Measurements from ENCODE around the gene MTFR1L. TPM values are rescaled to one million over a fixed set of nuclear protein-coding genes. Genes with fewer than 3 reads are reported as not detected.
A peak's percentile ranks its signal among the peaks of the same experiment; 100 is the strongest.

Gene MTFR1L
- polyA plus RNA-seq, 3 donors: 67.3 to 73.5 (median 69.9) TPM

DNA sequence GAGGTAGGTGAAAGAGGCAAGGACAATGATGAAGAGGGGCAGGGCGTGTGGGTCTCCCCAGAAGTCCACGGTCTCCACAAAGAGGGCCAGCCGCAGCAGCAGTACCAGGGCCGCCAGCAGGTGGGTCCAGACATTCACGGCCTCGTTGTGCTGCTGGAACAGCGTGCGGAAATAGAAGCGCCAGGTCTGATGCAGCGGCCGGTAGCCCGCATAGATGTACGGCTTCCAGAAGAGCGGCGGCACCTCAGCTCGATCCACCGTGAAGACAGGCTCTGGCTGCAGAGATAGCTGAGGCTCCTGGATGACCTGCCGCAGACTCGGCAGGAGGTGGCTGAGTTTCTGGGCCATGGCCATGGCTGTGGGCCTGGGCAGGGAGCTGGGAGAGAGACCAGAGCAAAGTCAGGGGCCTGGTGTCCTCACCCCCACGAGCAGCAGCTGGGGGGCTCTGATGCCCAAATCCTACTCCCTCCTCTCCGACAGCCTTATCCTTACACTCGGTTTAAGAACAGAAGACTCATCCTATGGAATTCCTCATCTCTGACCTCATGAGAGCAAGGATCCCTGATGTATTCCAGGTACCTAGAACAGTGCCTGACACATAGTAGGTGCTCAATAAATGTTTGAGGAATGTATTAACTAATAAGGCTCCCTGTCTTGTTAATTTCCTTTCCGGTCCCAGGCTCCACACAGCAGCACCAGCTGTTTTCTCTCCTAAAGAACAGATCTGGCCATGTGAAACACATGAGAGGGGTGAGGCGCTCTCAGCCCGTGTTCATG is 43.9 kb downstream of the MTFR1L start:
- 97% methylated on average over 23 of the region's 25 CpGs for WGBS (ENCODE audit: insufficient coverage)
- H3K4me1 ChIP-seq (ENCODE audit: control insufficient read depth in 1 of 2, insufficient read depth in 2 of 2, low read length in 2 of 2): peaks cover 31 to 51% of the 10 kb centered on the region in 2 donors
- peak overlapping the region in 5 of 7 donors; percentile 29 to 78 (median 59) for H3K27ac Mint-ChIP-seq
- TF ChIP-seq, protein P1, sequence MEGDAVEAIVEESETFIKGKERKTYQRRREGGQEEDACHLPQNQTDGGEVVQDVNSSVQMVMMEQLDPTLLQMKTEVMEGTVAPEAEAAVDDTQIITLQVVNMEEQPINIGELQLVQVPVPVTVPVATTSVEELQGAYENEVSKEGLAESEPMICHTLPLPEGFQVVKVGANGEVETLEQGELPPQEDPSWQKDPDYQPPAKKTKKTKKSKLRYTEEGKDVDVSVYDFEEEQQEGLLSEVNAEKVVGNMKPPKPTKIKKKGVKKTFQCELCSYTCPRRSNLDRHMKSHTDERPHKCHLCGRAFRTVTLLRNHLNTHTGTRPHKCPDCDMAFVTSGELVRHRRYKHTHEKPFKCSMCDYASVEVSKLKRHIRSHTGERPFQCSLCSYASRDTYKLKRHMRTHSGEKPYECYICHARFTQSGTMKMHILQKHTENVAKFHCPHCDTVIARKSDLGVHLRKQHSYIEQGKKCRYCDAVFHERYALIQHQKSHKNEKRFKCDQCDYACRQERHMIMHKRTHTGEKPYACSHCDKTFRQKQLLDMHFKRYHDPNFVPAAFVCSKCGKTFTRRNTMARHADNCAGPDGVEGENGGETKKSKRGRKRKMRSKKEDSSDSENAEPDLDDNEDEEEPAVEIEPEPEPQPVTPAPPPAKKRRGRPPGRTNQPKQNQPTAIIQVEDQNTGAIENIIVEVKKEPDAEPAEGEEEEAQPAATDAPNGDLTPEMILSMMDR (IDR thresholded peaks at IDR 0.05): no peak
- H3K4me1 Mint-ChIP-seq: peaks cover 54% of the 10 kb centered on the region
- H3K4me3 ChIP-seq (replicated peaks in 1 of 3; ENCODE audit: low read depth in 2 of 3, low read length in 3 of 3): no peak overlapping the region
- H3K4me3 Mint-ChIP-seq: no peak overlapping the region
- H3K27me3 Mint-ChIP-seq (ENCODE audit: low read depth in 3 of 3): peaks cover 0 to 3% (median 0%) of the 10 kb centered on the region in 3 donors
- H3K9me3 Mint-ChIP-seq: peaks cover 0 to 4% (median 0%) of the 10 kb centered on the region in 7 donors
- H3K27ac ChIP-seq (ENCODE audit: low read depth in 1 of 2, low read length in 2 of 2): peak overlapping the region in 1 of 2 donors; percentile 58
- H3K79me2 ChIP-seq (ENCODE audit: insufficient read depth, low read length): peaks cover 19% of the 10 kb centered on the region
- H4K20me1 ChIP-seq (ENCODE audit: insufficient read depth, low read length): no peaks in the 10 kb centered on the region
- DNase-seq: no peak
- H3K27me3 ChIP-seq (ENCODE audit: control insufficient read depth in 2 of 2, insufficient read depth in 2 of 2, low read length in 2 of 2): no peaks in the 10 kb centered on the region
- no peak overlapping the region for H3K9ac ChIP-seq (ENCODE audit: insufficient read depth, low read length, poor library complexity, severe bottlenecking)
- H3K4me2 ChIP-seq (replicated peaks; ENCODE audit: extremely low read depth, low read length, poor library complexity, severe bottlenecking): no peak overlapping the region
- peaks cover 11 to 20% of the 10 kb centered on the region in 2 donors for H3K36me3 ChIP-seq (replicated peaks in 1 of 2; ENCODE audit: control insufficient read depth in 1 of 2, insufficient read depth in 2 of 2, low read length in 2 of 2)
- H2AFZ ChIP-seq (ENCODE audit: insufficient read depth, low read depth, low read length, poor library complexity, severe bottlenecking): no peak overlapping the region
- no peaks in the 10 kb centered on the region for H3K9me3 ChIP-seq (replicated peaks in 1 of 2; ENCODE audit: control insufficient read depth in 1 of 2, insufficient read depth in 1 of 2, low read length in 2 of 2)
- H3K36me3 Mint-ChIP-seq: peaks cover 28 to 31% of the 10 kb centered on the region in 2 donors
- intact Hi-C loops (cut with micrococcal nuclease): no loop called here

DNA sequence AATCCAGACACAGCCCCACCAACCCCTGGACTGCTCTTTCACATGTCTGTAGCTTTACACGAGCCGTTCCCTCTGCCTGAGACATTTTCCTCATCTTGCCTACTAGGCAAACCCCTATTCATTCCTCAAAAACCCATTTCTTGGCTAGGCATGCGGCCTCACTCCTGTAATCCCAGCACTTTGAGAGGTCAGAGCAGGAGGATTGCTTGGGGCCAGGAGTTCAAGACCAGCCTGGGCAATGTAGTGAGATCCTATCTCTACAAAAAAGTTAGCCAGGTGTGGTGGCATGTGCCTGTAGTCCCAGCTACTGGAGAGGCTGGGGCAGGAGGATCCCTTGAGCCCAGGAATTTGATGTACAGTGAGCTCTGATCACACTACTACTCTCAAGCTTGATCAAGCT is 44.7 kb downstream of the MTFR1L start:
- Mint-ChIP-seq H3K4me3 (no peak overlapping the region), H3K27ac (peak overlapping the region in 1 of 7 donors; percentile 31), H3K9me3 (peaks cover 0 to 4% (median 0%) of the 10 kb centered on the region in 7 donors), H3K4me1 (peaks cover 50% of the 10 kb centered on the region), H3K36me3 (peaks cover 29 to 39% of the 10 kb centered on the region in 2 donors), H3K27me3 (ENCODE audit: low read depth in 3 of 3) (peaks cover 0 to 3% (median 0%) of the 10 kb centered on the region in 3 donors)
- Histone ChIP-seq H3K4me3 (replicated peaks in 1 of 3; ENCODE audit: low read depth in 2 of 3, low read length in 3 of 3) (no peak overlapping the region), H4K20me1 (ENCODE audit: insufficient read depth, low read length) (no peaks in the 10 kb centered on the region), H3K9me3 (replicated peaks in 1 of 2; ENCODE audit: control insufficient read depth in 1 of 2, insufficient read depth in 1 of 2, low read length in 2 of 2) (no peaks in the 10 kb centered on the region), H3K36me3 (replicated peaks in 1 of 2; ENCODE audit: control insufficient read depth in 1 of 2, insufficient read depth in 2 of 2, low read length in 2 of 2) (peaks cover 11 to 21% of the 10 kb centered on the region in 2 donors), H3K27me3 (ENCODE audit: control insufficient read depth in 2 of 2, insufficient read depth in 2 of 2, low read length in 2 of 2) (no peaks in the 10 kb centered on the region), H3K9ac (ENCODE audit: insufficient read depth, low read length, poor library complexity, severe bottlenecking) (no peak overlapping the region), H3K4me1 (ENCODE audit: control insufficient read depth in 1 of 2, insufficient read depth in 2 of 2, low read length in 2 of 2) (peaks cover 27 to 44% of the 10 kb centered on the region in 2 donors), H3K27ac (ENCODE audit: low read depth in 1 of 2, low read length in 2 of 2) (no peak overlapping the region), H2AFZ (ENCODE audit: insufficient read depth, low read depth, low read length, poor library complexity, severe bottlenecking) (no peak overlapping the region), H3K4me2 (replicated peaks; ENCODE audit: extremely low read depth, low read length, poor library complexity, severe bottlenecking) (no peak overlapping the region), H3K79me2 (ENCODE audit: insufficient read depth, low read length) (peaks cover 13% of the 10 kb centered on the region)
- 78% methylated on average over 3 of the region's 3 CpGs for WGBS (ENCODE audit: insufficient coverage)
- TF ChIP-seq, protein P1 (IDR thresholded peaks at IDR 0.05): no peak
- intact Hi-C loops (cut with micrococcal nuclease): no loop called here
- DNase-seq: no peak
